PC-3 (cell line): ENCODE results near the gene AP4E1.

Source experiments
- CTCF ChIP-seq: fragments of 300-600 bp; sonication (generic); conservative IDR thresholded peaks from 2 replicates; pipeline ENCODE4 v1.5.1; 2017; ENCODE audit warnings: antibody characterized with exemption, low read depth, mild to moderate bottlenecking, low read length
- EZH2 ChIP-seq: fragments of 300-600 bp; sonication (generic); IDR thresholded peaks from one replicate; pipeline ENCODE4 v1.6.1; 2017; ENCODE audit warnings: antibody characterized with exemption, mild to moderate bottlenecking, low read length; ENCODE audit not compliant: unreplicated experiment

DNA sequence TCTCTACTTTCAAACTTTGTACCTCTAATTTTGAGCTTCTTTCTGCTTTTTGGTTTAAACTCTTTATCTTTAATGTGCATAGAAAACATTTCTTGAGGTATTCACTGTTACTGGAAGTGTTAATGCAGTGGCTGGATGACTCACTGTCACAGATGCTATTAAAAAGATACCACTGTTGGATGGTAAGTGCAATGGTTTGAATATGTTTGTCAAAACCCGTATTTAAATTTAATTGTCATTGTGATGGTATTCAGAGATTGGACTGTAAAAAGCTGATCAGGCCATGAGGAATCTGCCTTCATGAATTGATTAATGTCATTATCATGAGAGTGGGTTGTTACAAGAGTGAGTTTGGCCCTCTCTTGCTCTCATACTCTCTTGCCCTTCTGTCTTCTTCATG, 70.6 kb downstream of the AP4E1 start:
- TF ChIP-seq CTCF, result no peak
- no peak for TF ChIP-seq EZH2
